ENCODE data around the gene TIMM23B.
"Not testable (repeated sequence)": the region's sequence is repeated elsewhere in the genome, so short reads cannot be mapped to it uniquely, and the experiment has no call there.

The TIMM23B gene, protein sequence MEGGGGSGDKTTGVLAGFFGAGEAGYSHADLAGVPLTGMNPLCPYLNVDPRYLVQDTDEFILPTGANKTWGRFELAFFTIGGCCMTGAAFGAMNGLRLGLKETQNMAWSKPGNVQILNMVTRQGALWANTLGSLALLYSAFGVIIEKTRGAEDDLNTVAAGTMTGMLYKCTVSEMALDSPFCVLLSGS

DNA sequence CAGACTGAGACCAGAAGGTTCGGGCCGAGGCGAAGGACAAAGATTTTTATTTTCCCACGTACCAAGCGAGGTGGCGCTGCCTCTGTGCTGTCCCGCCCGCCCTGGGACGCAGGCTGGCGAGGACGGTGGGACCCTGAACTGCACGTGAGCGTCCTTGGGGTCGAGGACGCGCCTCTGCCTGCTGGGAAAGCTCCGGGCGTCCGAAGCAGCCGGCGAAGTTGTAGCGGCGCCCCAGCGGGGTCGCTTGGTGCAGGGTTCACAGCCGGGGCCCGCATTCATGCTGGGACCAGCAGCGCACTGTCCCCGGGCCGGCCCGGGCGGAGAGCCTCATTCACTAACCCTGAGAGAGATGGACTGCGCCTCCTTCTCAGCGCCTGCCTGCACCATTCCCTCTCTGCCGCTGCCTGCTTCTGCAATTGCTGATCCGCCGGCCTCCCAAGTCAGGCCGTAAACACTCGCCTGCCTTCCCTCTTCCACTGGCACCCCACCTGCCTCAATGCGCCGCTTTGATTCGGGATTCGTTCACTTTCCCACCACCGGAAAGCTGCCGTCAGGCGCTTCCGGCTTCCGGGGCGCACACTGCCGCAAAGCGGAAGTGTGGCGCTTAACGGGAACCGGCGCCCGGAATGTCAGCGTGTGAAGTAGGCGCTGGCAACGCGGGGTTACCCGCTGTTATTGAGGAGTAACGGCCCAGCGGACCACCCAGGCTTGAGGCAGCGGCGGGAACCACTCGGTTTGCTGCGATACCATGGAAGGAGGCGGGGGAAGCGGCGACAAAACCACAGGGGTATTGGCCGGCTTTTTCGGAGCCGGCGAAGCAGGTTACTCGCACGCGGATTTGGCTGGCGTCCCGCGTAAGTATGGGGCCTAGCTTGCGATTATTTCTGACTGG, at the start of gene TIMM23B, which contains the start of gene PARG:
TIMM23B (plus strand) TSS at position 607 of the 892 bp plus-strand sequence; CDS start at position 749, 142 bp downstream.
PARG (minus strand) TSS at position 581 of the 892 bp plus-strand sequence; CDS start at position 279, 302 bp downstream.
- DNase-seq (ENCODE audit: low spot score), result peak; percentile 79

DNA sequence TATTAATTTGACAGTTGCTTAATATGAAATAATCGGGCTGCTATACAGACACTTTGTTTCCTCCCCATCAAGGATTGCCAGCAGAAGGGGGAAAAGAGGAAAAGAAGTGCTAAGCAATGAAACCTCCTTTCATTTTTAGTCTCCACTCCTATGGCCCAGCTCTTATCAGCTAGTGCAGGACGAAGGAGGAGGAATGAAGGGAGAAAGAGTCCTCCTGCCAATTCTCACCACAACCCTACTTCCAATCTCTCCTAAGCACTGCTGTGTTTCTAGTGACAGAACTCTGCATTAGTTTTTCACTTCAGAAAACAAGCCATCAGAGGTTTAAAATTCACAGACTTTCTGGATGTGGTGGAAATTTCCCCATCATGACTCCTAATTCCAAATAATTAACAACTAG, 41.9 kb upstream of the TIMM23B start:
- DNase-seq (ENCODE audit: low spot score), result not testable (repeated sequence)

DNA sequence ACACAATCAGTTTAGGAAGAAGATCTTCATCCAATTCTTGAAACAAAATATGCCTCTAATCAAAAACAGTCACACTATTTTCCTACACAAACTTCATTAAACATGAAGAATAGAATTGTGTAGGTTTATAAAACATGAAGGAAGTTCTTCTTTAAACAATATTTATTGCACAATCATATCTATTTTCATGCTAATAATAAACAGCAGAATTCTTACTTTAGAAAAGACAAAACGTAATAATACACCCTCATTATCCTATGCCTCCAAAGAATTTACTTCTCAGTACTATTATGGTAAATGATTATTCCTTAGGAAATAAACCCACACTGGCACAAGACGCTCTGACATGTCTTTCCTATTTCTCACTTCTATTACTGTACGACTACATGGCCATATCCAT, 41.4 kb upstream of the TIMM23B start:
- not testable (repeated sequence) for DNase-seq (ENCODE audit: low spot score)

DNA sequence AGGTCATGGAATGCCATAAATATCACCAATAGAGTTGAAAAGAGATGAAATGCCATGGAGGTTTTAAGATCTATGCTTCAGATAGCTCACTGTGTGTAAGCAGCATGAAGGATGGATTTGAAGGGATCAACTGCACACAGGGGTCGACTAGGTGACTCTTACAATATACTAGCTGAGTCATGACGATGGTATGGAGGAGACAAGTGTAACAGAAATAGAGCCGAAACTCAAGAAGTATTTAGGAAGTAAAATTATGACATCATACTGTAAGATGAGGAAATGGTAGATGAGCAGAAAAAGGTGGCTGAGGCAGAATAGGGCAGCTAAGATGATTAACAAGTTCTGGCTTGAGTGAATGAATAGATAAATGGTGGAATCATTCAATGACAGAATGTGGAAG, 38.0 kb upstream of the TIMM23B start:
- DNase-seq (ENCODE audit: low spot score), result not testable (repeated sequence)

DNA sequence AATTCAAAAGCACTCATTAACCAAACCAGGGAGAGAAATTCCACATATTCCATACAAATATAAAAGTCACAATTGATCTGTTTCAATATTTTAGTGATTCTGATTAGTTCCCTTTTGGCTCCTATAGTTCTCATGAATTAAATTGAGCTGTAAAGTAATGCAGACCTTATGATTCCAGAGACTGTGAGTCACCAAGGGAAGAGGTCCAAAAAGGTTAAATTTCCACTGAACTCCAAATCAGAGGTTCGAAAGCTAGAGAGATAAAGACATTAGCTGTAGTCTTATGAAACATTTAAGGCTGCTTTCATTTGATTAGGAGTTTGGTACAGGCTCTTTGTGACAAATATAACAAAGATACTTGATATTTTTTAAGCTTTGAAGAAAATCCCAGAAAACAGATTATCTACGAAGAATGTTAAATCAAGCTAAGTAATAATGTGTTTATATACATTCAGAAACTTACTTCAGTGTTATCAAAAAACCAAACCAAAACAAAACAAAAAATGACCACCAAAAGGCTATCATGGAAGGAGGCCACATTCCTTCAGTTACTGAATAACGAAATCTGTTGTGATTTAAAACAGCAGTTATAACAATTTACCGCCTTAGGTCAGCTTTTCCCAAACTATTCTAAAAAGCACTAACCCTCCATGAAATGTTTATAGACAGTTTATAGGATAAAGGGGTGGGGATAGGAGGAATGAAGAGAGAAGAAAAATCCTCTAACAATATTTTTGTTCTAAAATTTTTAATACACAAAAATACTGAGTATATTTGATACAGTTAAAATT, 33.4 kb upstream of the TIMM23B start:
- DNase-seq (ENCODE audit: low spot score), result not testable (repeated sequence)

DNA sequence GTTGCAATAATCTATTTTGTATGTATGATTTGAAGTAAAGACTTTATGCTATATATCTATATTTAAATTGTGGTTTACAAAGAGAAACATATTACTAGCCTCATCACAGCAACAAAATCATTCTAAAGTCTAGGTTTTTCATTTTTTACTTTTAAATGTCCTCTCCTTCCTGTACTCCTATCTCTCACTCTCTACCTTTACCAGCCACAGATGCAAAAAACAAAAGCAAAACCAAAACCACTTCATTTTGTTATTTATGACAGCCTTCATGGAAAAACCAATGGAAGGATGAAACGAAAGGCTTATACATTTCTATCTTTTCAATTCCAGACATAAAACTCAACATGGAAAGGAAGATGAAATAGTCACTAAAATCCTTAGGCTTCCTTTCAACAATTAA, 31.6 kb upstream of the TIMM23B start:
- not testable (repeated sequence) for DNase-seq (ENCODE audit: low spot score)

DNA sequence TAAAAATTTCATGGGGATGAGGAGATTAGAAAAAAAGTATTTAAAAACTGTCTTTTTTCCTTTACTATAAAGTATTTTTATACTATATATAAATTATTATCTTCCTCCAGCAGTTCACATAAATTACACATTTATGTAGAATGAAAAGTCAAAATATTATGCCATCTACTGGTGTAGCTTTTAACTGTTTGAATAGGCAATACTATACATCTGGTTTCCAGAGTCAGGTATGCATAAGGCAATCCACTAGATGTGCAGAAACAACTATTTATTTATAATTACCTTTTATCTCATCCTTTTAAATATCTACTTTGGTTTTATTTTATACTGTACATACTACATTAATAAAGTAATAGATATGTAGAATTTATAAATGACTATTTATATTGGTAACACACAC, 25.4 kb upstream of the TIMM23B start:
- not testable (repeated sequence) for DNase-seq (ENCODE audit: low spot score)

DNA sequence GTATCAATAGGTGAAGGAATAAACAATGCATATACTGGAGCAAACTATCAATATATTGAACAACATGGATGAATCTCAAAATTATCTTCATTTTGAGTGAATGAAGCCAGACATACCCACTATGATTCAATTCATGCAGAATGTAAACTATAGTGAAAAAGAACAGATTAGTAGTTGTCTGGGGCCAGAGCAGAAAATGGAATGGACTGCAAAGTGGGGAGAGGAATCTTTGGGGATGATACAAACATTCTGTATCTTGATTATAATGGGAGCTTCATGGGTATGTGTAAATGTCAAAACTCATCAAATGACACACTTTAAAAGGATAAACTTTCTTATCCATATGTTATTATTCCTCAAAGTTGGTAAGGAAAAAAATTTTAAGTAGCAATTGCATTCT, 23.9 kb upstream of the TIMM23B start:
- DNase-seq (ENCODE audit: low spot score), result not testable (repeated sequence)

DNA sequence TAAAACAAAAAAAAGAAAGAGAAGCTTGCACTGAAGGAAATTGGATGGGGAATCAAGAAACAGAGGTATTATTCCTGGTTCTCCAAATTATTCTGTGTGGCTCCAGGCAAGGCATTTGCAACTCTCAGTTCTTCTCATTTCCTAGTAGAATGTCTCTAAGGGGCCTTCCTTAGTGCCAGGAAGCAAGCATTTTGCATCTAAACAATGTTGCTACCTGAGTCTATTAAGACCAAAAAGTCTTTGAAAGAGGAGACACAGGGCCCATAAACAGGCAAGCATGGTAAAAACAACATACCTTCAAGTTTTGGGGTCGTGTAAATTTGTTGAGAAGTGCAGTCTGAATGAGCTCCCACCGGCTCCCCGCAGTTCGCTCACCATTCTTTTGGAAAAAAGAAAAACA, 19.8 kb upstream of the TIMM23B start:
- not testable (repeated sequence) for DNase-seq (ENCODE audit: low spot score)

DNA sequence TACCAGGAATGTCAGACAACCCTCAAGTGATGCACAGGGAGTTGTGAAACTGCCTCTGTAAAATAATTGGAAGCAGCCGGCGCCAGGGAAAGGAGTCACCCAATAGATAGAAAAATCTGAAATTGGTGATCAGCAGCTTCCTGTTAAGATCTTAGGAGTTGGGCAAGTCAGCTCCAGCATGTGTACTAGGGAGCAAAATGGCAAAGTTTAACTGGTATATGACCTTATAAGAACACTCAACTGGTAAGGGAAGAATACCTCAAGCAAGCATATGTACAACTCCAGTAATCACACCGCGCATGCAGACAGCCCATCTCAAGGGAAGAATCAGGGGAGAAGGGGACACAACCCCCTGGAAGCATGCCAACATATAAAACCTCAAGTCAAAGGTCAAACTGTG, 18.3 kb upstream of the TIMM23B start:
- not testable (repeated sequence) for DNase-seq (ENCODE audit: low spot score)

DNA sequence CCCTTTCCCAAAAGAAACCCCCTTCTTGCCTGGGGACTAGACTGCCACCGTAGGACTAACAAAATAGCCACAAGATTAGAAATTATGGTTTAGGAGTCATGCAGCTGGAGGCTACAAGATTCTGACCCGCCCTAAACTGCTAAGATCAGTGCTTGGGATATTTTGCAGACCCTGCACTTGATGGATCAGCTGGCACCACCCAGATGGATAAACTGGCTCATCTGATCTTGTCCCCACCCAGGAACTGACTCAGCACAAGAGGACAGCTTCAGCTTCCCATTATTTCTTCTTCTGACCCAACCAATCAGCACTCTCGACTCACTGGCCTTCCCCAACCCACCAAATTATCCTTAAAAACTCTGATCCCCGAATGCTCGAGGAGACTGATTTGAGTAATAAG, 10.6 kb upstream of the TIMM23B start:
- DNase-seq (ENCODE audit: low spot score), result not testable (repeated sequence)

DNA sequence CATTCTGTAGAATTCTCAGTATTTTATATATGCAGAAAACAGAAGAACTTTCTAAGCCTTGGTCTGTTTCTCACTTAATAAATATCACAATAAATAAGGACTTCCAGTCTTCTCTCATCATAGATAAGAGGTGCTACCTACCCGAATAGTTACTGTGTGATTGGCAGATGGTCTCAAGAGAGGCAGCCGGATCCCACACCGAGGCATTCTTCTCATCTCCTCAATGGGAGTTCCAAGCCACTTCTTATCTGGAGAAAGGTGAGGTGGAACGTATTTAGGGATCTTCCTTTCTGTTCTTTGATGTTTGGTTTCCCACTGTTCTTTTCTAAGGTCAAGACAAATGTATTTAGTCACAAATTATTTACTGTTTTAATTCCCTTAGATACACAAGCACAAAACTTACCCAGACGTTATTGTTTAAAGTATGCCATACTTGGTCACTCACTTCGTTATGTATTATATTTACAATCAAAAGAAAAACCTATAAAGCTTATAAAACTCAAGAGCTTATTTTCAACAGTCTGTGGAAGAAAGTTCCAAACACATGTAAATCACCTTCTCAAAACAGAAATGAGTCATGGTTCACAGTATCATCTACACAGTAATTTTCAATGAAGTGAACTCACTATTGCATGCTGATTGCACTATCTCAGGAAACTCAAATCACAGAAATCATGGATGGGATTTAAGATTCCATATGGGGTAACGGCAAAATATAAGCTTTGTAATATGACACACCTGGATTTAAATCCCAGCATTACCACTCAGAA, 9.7 kb upstream of the TIMM23B start:
- DNase-seq (ENCODE audit: low spot score), result not testable (repeated sequence)

DNA sequence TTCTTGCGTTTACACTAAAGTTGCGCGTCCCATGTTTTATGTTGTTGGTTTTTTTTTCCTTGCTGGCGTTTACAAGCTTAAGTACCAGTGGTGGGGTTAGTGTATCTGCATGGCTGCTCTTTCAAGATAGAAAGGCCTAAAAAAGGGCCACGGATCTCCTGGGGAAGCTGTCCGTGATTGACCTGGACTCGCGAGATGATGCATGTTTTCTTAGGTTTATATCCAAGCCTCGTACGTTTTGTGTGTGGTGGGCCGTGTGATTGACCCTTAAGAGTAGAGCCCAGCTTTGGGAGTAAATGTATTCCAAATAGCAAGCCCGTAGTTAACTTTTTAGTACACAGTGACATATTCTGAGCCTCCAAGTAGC, 469 bp downstream of the TIMM23B start:
- DNase-seq (ENCODE audit: low spot score), result not testable (repeated sequence)

DNA sequence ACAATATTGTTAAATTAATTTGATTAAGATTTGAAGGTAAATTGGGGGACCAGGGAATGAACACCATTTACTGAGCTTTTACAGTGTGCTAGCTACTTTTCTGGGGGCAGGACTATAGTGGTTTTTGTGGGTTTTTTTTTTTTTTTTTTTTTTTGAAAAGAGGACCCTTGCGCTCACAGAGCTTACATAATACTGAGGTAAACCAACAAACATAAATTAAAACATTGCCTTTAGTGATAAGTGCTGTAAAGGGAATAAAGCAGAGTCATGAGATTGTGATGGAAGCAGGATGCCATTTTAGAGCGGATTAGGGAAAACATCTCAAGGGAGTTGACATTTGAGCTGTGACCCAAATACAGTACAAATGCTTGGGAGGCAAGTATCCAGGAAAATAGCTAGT, 1.8 kb downstream of the TIMM23B start:
- not testable (repeated sequence) for DNase-seq (ENCODE audit: low spot score)

DNA sequence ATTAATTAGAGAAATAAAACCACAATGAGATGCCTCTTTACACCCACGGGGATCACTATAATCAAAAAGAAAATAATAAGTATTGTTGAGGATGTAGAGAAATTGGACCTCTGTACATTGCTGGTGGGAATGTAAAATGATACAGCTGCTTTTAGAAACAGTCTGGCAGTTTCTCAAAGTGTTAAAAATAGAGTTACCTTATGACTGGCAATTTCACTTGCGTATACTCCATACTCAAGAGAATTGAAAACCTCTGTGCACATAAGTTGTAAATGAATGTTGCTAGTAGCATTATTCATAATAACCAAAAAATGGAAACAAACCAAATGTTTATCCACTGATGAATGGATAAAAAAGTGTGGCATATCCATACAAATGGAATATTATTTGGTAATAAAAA, 6.3 kb downstream of the TIMM23B start:
- DNase-seq (ENCODE audit: low spot score), result not testable (repeated sequence)

DNA sequence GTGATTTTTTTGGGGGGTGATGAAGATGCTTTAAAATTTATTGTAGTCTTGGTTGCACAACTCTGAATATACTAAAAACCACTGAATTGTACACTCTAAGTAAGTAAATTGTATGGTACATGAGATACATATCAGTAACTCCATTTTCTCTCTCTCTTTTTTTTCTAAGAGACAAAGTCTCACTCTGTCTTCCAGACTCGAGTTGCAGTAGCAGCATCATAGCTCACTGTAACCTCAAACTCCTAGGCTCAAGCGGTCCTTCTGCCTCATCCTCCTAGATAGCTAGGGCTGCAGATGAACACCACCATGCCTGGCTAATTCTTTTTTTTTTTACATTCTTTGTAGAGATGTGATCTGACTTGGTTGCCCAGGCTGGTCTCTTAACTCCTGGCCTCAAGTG, 6.9 kb downstream of the TIMM23B start:
- DNase-seq (ENCODE audit: low spot score), result not testable (repeated sequence)

DNA sequence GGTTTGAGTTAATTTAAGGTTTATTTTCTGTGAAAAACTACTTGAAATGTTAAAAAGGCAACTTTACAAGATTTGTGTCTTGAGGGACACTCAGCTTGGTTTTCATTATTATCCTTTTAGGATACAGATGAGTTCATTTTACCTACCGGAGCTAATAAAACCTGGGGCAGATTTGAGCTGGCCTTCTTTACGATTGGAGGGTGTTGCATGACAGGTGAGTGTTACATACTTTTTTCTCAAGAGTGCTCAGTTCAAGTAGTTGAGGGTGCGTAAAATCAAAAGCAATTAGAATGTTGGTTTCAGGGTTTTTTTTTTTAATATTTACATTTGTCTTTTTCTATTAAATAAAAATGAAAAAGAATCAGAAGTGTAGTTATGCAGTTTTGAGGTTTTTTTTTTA, 10.2 kb downstream of the TIMM23B start:
- DNase-seq (ENCODE audit: low spot score), result not testable (repeated sequence)

DNA sequence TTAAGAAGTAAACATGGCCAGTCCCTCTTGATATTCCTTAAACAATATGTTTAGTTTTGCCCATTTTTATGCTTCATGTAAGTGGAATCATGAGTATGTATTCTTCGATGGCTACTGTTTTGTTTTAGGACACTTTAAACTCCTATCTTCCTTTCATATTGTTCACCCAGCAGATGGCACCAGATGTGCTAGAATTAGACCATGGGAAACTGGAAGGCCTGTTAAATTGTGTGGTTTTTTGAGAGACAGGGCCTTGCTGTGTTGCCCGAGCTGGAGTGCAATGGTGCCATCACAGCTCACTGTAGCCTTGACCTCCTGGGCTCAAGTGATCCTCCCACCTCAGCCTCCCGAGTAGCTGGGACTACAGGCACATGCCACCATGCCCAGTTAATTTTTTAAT, 11.3 kb downstream of the TIMM23B start:
- peak; percentile 18 for DNase-seq (ENCODE audit: low spot score)

DNA sequence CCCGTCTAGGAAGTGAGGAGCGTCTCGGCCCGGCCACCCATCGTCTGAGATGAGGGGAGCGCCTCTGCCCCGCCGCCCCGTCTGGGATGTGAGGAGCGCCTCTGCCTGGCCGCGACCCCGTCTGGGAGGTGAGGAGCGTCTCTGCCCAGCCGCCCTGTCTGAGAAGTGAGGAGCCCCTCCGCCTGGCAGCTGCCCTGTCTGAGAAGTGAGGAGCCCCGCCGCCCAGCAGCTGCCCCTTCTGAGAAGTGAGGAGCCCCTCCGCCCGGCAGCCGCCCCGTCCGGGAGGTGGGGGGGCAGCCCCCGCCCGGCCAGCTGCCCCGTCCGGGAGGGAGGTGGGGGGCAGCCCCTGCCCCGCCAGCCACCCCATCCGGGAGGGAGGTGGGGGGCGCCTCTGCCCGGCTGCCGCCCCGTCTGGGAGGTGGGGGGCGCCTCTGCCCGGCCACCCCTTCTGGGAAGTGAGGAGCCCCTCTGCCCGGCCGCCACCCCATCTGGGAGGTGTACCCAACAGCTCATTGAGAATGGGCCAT, 28.5 kb downstream of the TIMM23B start:
- not testable (repeated sequence) for DNase-seq (ENCODE audit: low spot score)

DNA sequence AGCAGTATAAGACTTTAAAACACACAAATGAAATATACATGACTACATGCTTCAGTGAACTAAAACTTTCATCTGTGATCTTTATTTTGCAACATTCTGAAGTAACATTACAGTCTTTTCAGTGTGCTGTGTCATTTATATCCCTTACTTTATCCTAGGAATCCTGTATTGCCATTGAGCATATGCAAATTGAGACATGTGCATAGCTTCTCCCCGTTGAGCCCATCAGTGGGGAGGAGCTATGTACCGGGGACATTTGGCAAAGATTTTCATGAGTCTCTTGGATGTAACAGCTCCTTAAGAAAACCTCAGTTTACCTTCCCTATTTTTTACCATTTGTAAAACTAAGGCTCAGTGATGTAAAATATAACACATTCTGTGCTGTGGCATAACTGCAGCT, 29.6 kb downstream of the TIMM23B start:
- not testable (repeated sequence) for DNase-seq (ENCODE audit: low spot score)

DNA sequence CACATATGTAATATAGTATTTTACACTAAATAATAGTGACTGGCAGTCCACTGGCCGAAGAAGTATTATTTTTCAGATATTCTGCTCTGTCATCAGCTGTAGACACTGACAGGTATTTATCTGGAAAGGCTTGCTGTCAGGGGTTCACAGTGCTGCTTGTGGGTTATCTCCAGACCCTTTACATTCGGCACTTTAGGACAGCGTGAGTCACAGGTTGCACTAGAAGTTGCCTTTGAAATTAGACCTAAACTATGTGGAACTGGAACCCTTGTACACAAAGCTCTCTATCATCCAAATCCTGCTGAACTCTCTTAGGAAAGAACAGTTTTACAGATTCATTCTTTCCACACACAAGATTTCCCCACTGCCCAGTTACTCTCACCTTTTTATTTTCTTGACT, 30.2 kb downstream of the TIMM23B start:
- DNase-seq (ENCODE audit: low spot score), result not testable (repeated sequence)

All from cerebellar cortex (tissue), 1 donor.